A549 (cell line): Measurements from ENCODE around the gene OR2AT4.

Experiments used
- CHD2 ChIP-seq: fragments of 150-350 bp; IDR thresholded peaks from 2 replicates; pipeline ENCODE4 v1.6.1; 2014; ENCODE audit warnings: low read length; ENCODE audit not compliant: partially characterized antibody
- EP300 ChIP-seq, 2 experiments: fragments of >200 bp; sonication (Bioruptor Twin); formaldehyde crosslinking; IDR thresholded peaks; 2 replicates in 1 of 2; 3 replicates in 1 of 2; pipeline ENCODE4 v1.6.1; 2016 to 2017
- JUN ChIP-seq, 2 experiments: fragments of >200 bp; sonication (Bioruptor Twin); formaldehyde crosslinking; IDR thresholded peaks; 2 replicates in 1 of 2; 3 replicates in 1 of 2; pipeline ENCODE4 v1.6.1; 2016 to 2017
- KDM1A ChIP-seq: fragments of 200-600 bp; sonication (generic); IDR thresholded peaks from 2 replicates; pipeline ENCODE4 v1.6.1; 2016; ENCODE audit warnings: low read depth, mild to moderate bottlenecking
- PHF8 ChIP-seq: fragments of 200-600 bp; sonication (generic); IDR thresholded peaks from 2 replicates; pipeline ENCODE4 v1.6.1; 2016; ENCODE audit warnings: low read depth, mild to moderate bottlenecking, antibody characterized with exemption, moderate library complexity, borderline replicate concordance
- POLR2A ChIP-seq: IDR thresholded peaks from 2 replicates; pipeline ENCODE4 v1.6.1; 2012; ENCODE audit warnings: mild to moderate bottlenecking, low read length
- RCOR1 ChIP-seq: fragments of 150-350 bp; IDR thresholded peaks from 2 replicates; pipeline ENCODE4 v1.6.1; 2014; ENCODE audit warnings: antibody characterized with exemption, low read length, low read depth
- RFX5 ChIP-seq: fragments of 450-650 bp; IDR thresholded peaks from 2 replicates; pipeline ENCODE4 v1.7.1; 2014; ENCODE audit warnings: antibody characterized with exemption, mild to moderate bottlenecking, moderate library complexity
- ZFP36 ChIP-seq: fragments of 450-650 bp; IDR thresholded peaks from 2 replicates; pipeline ENCODE4 v1.6.1; 2014; ENCODE audit warnings: borderline replicate concordance; ENCODE audit not compliant: partially characterized antibody
- TF ChIP-seq, protein P1 (sequence below): fragments of 450-650 bp; IDR thresholded peaks from 2 replicates; pipeline ENCODE4 v1.6.1; 2014; ENCODE audit warnings: antibody characterized with exemption
- TF ChIP-seq, protein P2 (sequence below): IDR thresholded peaks from 2 replicates; pipeline ENCODE4 v1.6.1; 2012; ENCODE audit warnings: low read depth, borderline replicate concordance
- TF ChIP-seq, protein P3 (sequence below): fragments of >200 bp; sonication (Bioruptor Twin); formaldehyde crosslinking; IDR thresholded peaks from 3 replicates; pipeline ENCODE4 v1.5.1; 2016

DNA sequence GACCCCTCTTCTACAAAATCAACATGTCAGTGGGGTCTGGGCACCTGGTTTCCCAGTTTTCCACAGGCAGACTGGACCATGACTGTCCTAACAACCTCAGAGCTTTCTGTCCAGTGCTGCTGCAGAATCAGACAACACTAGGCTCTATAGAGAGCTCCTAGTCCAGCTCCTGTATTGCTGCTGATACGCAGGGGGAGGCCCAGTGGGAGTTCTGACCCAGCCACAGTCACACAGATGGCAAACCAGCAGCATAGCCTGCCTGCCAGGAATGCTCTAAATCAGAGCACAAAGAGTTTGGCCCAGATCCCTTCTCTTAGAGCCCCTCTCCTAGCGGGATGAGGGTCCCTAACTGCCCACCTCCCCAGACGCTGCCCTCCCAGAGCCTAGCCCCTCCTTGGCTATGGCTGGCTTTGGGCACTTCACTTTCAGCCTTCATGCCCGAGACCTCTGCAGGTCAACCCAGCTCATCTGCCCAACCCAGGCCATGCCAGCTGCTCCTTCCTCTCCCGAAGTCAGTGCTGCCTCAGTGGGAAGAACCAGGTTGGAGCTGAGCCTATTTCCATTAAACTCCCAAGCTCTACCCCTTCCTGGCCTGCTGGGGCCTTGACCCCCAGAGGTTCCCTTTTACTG is 38.5 kb upstream of the OR2AT4 start:
- no peak for TF ChIP-seq RFX5
- TF ChIP-seq RCOR1 = no peak
- TF ChIP-seq, protein P1, sequence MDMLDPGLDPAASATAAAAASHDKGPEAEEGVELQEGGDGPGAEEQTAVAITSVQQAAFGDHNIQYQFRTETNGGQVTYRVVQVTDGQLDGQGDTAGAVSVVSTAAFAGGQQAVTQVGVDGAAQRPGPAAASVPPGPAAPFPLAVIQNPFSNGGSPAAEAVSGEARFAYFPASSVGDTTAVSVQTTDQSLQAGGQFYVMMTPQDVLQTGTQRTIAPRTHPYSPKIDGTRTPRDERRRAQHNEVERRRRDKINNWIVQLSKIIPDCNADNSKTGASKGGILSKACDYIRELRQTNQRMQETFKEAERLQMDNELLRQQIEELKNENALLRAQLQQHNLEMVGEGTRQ = no peak
- TF ChIP-seq, protein P2, sequence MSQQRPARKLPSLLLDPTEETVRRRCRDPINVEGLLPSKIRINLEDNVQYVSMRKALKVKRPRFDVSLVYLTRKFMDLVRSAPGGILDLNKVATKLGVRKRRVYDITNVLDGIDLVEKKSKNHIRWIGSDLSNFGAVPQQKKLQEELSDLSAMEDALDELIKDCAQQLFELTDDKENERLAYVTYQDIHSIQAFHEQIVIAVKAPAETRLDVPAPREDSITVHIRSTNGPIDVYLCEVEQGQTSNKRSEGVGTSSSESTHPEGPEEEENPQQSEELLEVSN = no peak
- TF ChIP-seq, protein P3, sequence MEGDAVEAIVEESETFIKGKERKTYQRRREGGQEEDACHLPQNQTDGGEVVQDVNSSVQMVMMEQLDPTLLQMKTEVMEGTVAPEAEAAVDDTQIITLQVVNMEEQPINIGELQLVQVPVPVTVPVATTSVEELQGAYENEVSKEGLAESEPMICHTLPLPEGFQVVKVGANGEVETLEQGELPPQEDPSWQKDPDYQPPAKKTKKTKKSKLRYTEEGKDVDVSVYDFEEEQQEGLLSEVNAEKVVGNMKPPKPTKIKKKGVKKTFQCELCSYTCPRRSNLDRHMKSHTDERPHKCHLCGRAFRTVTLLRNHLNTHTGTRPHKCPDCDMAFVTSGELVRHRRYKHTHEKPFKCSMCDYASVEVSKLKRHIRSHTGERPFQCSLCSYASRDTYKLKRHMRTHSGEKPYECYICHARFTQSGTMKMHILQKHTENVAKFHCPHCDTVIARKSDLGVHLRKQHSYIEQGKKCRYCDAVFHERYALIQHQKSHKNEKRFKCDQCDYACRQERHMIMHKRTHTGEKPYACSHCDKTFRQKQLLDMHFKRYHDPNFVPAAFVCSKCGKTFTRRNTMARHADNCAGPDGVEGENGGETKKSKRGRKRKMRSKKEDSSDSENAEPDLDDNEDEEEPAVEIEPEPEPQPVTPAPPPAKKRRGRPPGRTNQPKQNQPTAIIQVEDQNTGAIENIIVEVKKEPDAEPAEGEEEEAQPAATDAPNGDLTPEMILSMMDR = no peak
- no peak for TF ChIP-seq POLR2A
- no peak for TF ChIP-seq PHF8
- no peak for TF ChIP-seq EP300 (IDR thresholded peaks at IDR 0.05)
- no peak for TF ChIP-seq KDM1A
- no peak for TF ChIP-seq JUN (IDR thresholded peaks at IDR 0.05)
- TF ChIP-seq ZFP36 = no peak
- no peak for TF ChIP-seq CHD2
